Duodenal mucosa (tissue), 2 donors: ENCODE measurements around the gene ZNF615.
A peak's percentile ranks its signal among the peaks of the same experiment; 100 is the strongest.
"Not testable (repeated sequence)": the region's sequence is repeated elsewhere in the genome, so short reads cannot be mapped to it uniquely, and the experiment has no call there.

Experiments used
- H3K27ac ChIP-seq: one replicate; pipeline ENCODE4 v1.7.0; 2013; ENCODE audit warnings: low read depth, low read length
- H3K27me3 ChIP-seq, 2 donors: one replicate each; pipeline ENCODE4 v1.7.0; 2013; ENCODE audit warnings: low read length in 2 of 2, control low read depth in 1 of 2; ENCODE audit not compliant: insufficient read depth in 2 of 2, control insufficient read depth in 1 of 2
- H3K36me3 ChIP-seq, 2 donors: one replicate each; pipeline ENCODE4 v1.7.0; 2013; ENCODE audit warnings: low read length in 2 of 2, control low read depth in 1 of 2; ENCODE audit not compliant: insufficient read depth in 2 of 2, control insufficient read depth in 1 of 2
- H3K4me1 ChIP-seq, 2 donors: one replicate each; pipeline ENCODE4 v1.7.0; 2013; ENCODE audit warnings: low read length in 2 of 2, control low read depth in 1 of 2; ENCODE audit not compliant: insufficient read depth in 2 of 2, control insufficient read depth in 1 of 2
- H3K4me3 ChIP-seq, 2 donors: one replicate each; pipeline ENCODE4 v1.7.0; 2013; ENCODE audit warnings: low read length in 2 of 2, low read depth in 1 of 2
- H3K9ac ChIP-seq, 2 donors: one replicate each; pipeline ENCODE4 v1.7.0; 2013; ENCODE audit warnings: low read length in 2 of 2, low read depth in 1 of 2
- H3K9me3 ChIP-seq, 2 donors: one replicate each; pipeline ENCODE4 v1.7.0; 2013; ENCODE audit warnings: low read length in 2 of 2, control low read depth in 1 of 2; ENCODE audit not compliant: control insufficient read depth in 1 of 2

Gene ZNF615

DNA sequence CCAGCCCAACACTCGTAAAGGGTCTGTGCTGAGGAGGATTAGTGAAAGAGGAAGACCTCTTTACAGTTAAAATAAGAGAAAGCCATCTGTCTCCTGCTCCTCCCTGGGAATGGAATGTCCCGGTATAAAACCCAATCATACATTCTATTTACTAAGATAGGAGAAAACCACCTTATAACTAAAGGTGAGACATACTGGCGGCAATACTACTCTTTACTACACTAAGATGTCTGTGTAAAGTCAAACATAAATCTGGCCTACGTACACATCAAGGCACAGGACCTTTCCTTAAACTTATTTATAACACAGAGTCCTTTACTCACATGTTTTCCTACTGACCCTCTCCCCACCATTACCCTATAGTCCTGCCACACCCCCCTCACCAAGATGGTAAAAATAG lies 24.6 kb downstream of the ZNF615 start:
- H3K4me1 ChIP-seq, result peaks cover 0 to 10% of the 10 kb centered on the region in 2 donors
- no peak overlapping the region for H3K9ac ChIP-seq
- peaks cover 13 to 33% of the 10 kb centered on the region in 2 donors for H3K36me3 ChIP-seq
- H3K4me3 ChIP-seq, result no peak overlapping the region
- H3K9me3 ChIP-seq, result peaks cover 46 to 61% of the 10 kb centered on the region in 2 donors
- no peak overlapping the region for H3K27ac ChIP-seq
- no peaks in the 10 kb centered on the region for H3K27me3 ChIP-seq

DNA sequence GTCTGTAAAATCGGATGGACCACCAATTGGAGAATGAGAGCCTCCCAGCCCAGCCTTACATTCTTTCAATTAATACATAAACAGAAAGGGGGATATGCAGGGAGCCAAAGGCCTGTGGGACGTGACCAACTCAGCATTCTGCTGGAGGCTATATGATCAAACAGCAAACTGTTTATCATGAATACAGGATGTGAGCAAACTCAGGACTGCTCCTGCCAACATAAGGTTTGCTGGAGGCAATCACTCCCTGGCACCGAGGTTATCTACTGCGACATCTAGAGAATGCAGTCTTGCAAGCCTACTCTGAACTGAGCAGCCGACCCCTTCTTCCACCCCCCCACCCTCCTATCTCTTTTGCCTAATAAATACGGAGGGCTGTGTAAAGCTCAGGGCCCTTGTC lies 27.1 kb downstream of the ZNF615 start:
- Histone ChIP-seq H3K9me3 (peaks cover 68 to 83% of the 10 kb centered on the region in 2 donors), H3K36me3 (peaks cover 13 to 35% of the 10 kb centered on the region in 2 donors)
- H3K9ac ChIP-seq, H3K4me1 ChIP-seq, H3K27ac ChIP-seq, H3K4me3 ChIP-seq, H3K27me3 ChIP-seq: not testable (repeated sequence)

DNA sequence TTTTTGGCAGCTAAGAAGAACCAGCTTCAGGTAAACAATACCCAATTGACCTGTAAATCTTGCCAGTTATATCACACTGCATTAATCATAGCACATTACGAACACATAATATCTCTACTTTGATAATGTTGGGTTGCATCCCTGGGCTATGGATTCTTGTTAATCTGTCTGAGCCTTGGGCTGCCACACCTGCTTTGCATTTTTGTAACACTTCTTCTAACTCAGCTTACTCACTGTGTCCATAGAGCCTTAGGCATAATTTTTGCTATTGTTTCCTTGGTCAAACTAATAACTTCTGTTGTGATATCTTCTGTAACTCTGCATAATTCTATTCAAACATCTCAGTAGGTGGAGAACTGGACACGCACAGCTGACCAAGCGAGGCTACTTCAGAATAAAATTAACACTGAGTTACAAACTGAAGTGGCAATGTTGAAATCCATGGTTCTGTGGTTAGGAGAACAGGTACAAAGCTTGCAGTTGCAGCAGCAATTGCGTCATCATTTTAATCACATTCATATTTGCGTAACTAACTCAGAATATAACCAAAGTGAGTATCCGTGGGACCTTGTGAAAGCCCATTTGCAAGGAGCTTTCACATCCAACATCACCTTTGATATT lies 27.8 kb downstream of the ZNF615 start:
- H3K27ac ChIP-seq, result no peak overlapping the region
- no peak overlapping the region for H3K9ac ChIP-seq
- H3K4me1 ChIP-seq, result no peaks in the 10 kb centered on the region
- peak overlapping the region in 1 of 2 donors; percentile 43 for H3K4me3 ChIP-seq
- H3K36me3 ChIP-seq, result peaks cover 13 to 35% of the 10 kb centered on the region in 2 donors
- H3K9me3 ChIP-seq, result peaks cover 71 to 82% of the 10 kb centered on the region in 2 donors
- no peaks in the 10 kb centered on the region for H3K27me3 ChIP-seq

DNA sequence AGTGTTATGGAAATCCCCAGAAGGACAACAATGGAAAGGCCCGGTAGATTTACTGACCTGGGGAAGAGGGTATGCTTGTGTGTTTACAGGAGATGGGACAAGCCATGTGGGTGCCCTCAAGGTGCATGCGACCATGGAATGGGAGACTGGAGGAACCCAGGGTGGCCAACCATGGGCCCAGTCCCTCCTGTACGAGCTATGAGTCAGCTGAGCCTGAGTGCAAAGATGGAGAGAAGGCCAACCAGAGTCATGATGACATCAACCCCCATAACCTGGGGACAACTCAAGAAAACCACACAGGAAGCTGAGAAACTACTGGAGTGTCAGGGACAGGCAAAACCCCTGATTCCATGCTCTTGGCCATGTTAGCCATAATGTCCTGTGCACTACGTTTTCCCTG lies 29.1 kb downstream of the ZNF615 start:
- peak overlapping the region in 1 of 2 donors; percentile 43 for H3K4me3 ChIP-seq
- H3K9me3 ChIP-seq, result peaks cover 80 to 85% of the 10 kb centered on the region in 2 donors
- no peak overlapping the region for H3K9ac ChIP-seq
- H3K36me3 ChIP-seq, result peaks cover 25 to 45% of the 10 kb centered on the region in 2 donors
- H3K27ac ChIP-seq, result no peak overlapping the region
- no peaks in the 10 kb centered on the region for H3K27me3 ChIP-seq
- H3K4me1 ChIP-seq, result no peaks in the 10 kb centered on the region

DNA sequence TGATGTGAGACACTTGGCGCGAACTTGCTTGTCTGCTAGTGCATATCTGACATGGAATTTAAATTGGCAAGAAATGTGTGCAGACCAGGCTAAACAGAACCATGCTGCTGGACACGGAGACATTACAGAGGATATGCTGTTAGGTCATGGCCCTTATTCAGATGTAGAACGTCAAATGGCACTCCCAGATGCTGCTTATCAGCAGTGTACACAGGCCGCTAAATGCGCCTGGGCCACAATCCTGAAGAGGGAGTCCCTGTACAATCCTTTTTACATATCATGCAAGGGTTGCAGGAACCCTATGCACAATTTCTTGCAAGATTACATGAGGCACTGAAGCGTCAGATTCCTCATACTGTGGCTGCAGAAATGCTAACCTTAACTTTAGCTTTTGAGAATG lies 30.7 kb downstream of the ZNF615 start:
- peak overlapping the region in 1 of 2 donors; percentile 40 for H3K4me3 ChIP-seq
- no peaks in the 10 kb centered on the region for H3K27me3 ChIP-seq
- H3K27ac ChIP-seq, result no peak overlapping the region
- H3K9me3 ChIP-seq, result peaks cover 81 to 87% of the 10 kb centered on the region in 2 donors
- peaks cover 34 to 54% of the 10 kb centered on the region in 2 donors for H3K36me3 ChIP-seq
- H3K9ac ChIP-seq, result no peak overlapping the region
- H3K4me1 ChIP-seq, result no peaks in the 10 kb centered on the region

DNA sequence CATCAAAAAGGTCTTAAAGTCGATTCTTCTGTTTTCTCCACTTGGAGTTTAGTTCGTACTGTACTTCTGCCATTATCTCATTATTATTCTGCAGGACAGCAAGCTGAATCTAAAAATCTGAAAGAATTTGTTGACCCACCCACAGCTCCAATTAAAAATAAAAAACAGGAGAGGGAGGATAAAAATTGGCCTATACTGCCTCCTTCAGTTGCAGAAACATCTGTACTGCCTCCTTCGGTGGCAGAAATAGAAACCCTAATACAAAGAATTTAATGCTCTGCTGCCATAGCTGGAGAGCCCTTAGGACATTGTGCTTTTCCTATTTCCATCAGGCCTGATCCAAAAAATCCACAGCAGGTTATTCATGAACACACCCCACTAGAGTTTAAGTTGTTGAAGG lies 31.2 kb downstream of the ZNF615 start:
- no peaks in the 10 kb centered on the region for H3K27me3 ChIP-seq
- no peak overlapping the region for H3K27ac ChIP-seq
- peaks cover 85 to 88% of the 10 kb centered on the region in 2 donors for H3K9me3 ChIP-seq
- peak overlapping the region in 1 of 2 donors; percentile 40 for H3K4me3 ChIP-seq
- H3K4me1 ChIP-seq, result no peaks in the 10 kb centered on the region
- peaks cover 39 to 57% of the 10 kb centered on the region in 2 donors for H3K36me3 ChIP-seq
- H3K9ac ChIP-seq, result no peak overlapping the region

DNA sequence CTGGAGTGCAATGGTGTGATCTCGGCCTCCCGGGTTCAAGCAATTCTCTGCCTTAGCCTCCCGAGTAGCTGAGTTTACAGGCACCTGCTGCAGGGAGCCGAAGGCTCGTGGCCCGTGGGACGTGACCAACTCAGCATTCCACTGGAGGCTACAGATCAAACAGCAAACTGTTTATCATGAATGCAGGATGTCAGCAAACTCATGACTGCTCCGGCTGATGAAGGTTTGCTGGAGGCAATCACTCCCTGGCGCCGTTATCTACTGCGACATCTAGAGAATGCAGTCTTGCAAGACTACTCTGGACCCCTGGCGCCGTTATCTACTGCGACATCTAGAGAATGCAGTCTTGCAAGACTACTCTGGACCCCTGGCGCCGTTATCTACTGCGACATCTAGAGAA lies 32.2 kb downstream of the ZNF615 start:
- H3K4me1 ChIP-seq, H3K27ac ChIP-seq, H3K27me3 ChIP-seq, H3K9ac ChIP-seq: not testable (repeated sequence)
- Histone ChIP-seq H3K36me3 (peaks cover 50 to 62% of the 10 kb centered on the region in 2 donors), H3K4me3 (peak overlapping the region in 1 of 2 donors; percentile 21), H3K9me3 (peaks cover 88 to 90% of the 10 kb centered on the region in 2 donors)

DNA sequence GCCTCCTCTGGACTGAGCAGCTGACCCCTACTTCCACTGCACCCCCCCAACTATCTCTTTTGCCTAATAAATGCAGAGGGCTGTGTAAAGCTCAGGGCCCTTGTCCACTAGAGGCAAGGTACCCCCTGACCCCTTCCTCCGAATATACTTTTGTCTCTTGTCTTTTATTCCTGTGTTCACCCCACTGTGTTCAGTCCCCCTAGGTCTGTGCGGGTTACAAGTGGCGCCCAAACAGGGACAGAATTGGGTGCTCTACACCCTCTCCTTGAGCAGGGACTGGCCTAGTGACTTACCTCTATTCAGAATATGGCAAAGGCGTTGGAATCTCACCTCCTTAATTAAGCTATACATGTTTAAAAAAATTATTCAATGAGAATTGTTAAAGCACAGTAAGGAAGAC lies 36.4 kb downstream of the ZNF615 start:
- peaks cover 65 to 78% of the 10 kb centered on the region in 2 donors for H3K36me3 ChIP-seq

DNA sequence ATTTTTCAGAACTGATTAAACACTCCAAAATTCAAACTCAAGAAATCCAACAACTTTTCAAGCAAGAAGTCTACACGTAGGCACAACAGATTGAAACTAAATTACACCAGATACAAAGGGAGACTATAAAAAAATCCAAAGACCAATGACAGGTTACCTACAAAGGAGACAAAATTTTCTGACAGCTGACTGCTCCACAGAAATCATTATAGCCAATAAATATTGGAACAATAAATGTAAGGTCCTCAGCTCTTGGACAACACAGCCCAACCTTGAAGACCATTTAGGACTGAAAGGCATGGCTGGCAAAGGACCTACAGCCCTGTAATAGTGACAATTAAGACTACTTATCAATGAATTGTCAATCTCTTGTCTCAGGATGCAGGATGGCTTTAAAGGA lies 37.3 kb downstream of the ZNF615 start:
- Histone ChIP-seq H3K9ac (no peak overlapping the region), H3K27ac (no peak overlapping the region), H3K4me3 (peak overlapping the region; percentile 23 to 56), H3K4me1 (no peaks in the 10 kb centered on the region), H3K27me3 (no peaks in the 10 kb centered on the region), H3K9me3 (peaks cover 84 to 91% of the 10 kb centered on the region in 2 donors), H3K36me3 (peaks cover 71 to 87% of the 10 kb centered on the region in 2 donors)

More for the DNA sequence above, 36.4 kb downstream of the ZNF615 start:
- Histone ChIP-seq H3K27ac (no peak overlapping the region), H3K4me3 (peak overlapping the region; percentile 34 to 56), H3K9ac (no peak overlapping the region), H3K4me1 (no peaks in the 10 kb centered on the region), H3K27me3 (no peaks in the 10 kb centered on the region), H3K9me3 (peaks cover 86 to 91% of the 10 kb centered on the region in 2 donors)

DNA sequence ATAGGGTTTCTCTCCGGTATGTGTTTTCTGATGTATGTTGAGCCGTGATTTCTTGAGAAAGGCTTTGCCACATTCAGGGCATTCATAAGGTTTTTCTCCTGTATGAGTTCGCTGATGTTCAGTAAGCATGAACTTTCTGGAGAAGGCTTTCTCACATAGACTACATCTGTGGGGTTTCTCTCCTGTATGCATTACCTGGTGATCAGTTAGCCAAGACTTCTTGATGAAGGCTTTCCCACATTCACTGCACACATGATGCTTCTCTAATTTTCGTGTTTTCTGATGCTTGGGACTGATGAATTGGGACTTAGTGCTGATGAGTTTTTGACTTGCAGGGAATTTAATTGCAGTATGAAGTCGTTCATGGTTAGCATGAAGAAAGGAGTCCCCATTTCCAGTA lies 42.4 kb downstream of the ZNF615 start:
- Histone ChIP-seq H3K4me1 (no peaks in the 10 kb centered on the region), H3K27me3 (no peaks in the 10 kb centered on the region), H3K36me3 (peaks cover 55 to 71% of the 10 kb centered on the region in 2 donors), H3K4me3 (peak overlapping the region; percentile 1 to 32), H3K9ac (no peak overlapping the region), H3K27ac (no peak overlapping the region), H3K9me3 (peaks cover 84% of the 10 kb centered on the region in 2 donors)
